ENCODE measurements around the gene HIVEP2. TPM values are rescaled to one million over a fixed set of nuclear protein-coding genes. Genes with fewer than 3 reads are reported as not detected.

Gene HIVEP2
- total RNA-seq, 1 experiment from 2014 or later, result 4.2 TPM

GRCh38 chr6:142732790-142733189, 212.2 kb downstream of the HIVEP2 start:
- Histone ChIP-seq H4K5ac (ENCODE audit: insufficient read length, low read depth, low read length) (no peak overlapping the region), H3K79me1 (ENCODE audit: insufficient read depth, low read depth, low read length, poor library complexity, severe bottlenecking) (no peaks in the 10 kb centered on the region), H3K9ac (ENCODE audit: extremely low read depth, insufficient read length, low read length) (no peak overlapping the region), H2BK15ac (ENCODE audit: low read depth, low read length) (no peak overlapping the region), H3K27me3 (ENCODE audit: insufficient read depth, low read length) (no peaks in the 10 kb centered on the region), H3K4ac (ENCODE audit: low read depth, low read length) (no peak overlapping the region), H2BK120ac (ENCODE audit: low read depth, low read length, poor library complexity, severe bottlenecking) (no peak overlapping the region), H3K23me2 (ENCODE audit: insufficient read length, low read depth, low read length, poor library complexity, severe bottlenecking) (no peaks in the 10 kb centered on the region), H3K18ac (ENCODE audit: insufficient read length, low read depth, low read length) (no peak overlapping the region), H3K23ac (ENCODE audit: insufficient read length, low read depth, low read length) (no peak overlapping the region), H3K56ac (ENCODE audit: insufficient read length, low read depth, low read length) (no peak overlapping the region), H3K14ac (ENCODE audit: insufficient read depth, low read length) (no peak overlapping the region), H2BK12ac (ENCODE audit: insufficient read length, low read depth, low read length) (no peak overlapping the region), H2AFZ (ENCODE audit: low read length) (no peak overlapping the region), H3K27ac (ENCODE audit: insufficient read length, low read depth, low read length) (no peak overlapping the region), H2BK5ac (ENCODE audit: insufficient read length, low read length) (no peak overlapping the region), H4K8ac (replicated peaks; ENCODE audit: insufficient read length, low read depth, low read length) (no peak overlapping the region), H3K79me2 (ENCODE audit: insufficient read depth, low read length) (no peaks in the 10 kb centered on the region), H3T11ph (ENCODE audit: low read length) (no peak overlapping the region), H2BK20ac (ENCODE audit: low read depth, low read length, poor library complexity, severe bottlenecking) (no peak overlapping the region), H3K9me3 (ENCODE audit: control insufficient read depth, low read depth, low read length) (no peaks in the 10 kb centered on the region), H4K20me1 (ENCODE audit: control insufficient read depth, insufficient read depth, insufficient read length) (no peaks in the 10 kb centered on the region), H3K4me1 (ENCODE audit: insufficient read depth, low read length) (no peaks in the 10 kb centered on the region; the same call in 1 of the 2 replicates), H4K91ac (ENCODE audit: insufficient read length, low read depth, low read length) (no peak overlapping the region), H2AK5ac (ENCODE audit: insufficient read length, low read length) (no peak overlapping the region), H3K4me2 (ENCODE audit: insufficient read depth, insufficient read length, low read length) (no peak overlapping the region)
- H3K4me3 Mint-ChIP-seq, result no peak overlapping the region
- H3K27me3 Mint-ChIP-seq (ENCODE audit: low read depth), result no peaks in the 10 kb centered on the region
- H3K9me3 Mint-ChIP-seq, result peaks cover 0 to 2% of the 10 kb centered on the region in 2 experiments; a peak in 1 of 5 replicates
- H3K36me3 Mint-ChIP-seq (ENCODE audit: insufficient read depth in 1 of 3, low read depth in 3 of 3), result no peaks in the 10 kb centered on the region
- TF ChIP-seq CTCF (conservative IDR thresholded peaks at IDR 0.05), result no peak
- DNase-seq, result no peak
- H3K4me1 Mint-ChIP-seq, result peaks cover 18 to 22% of the 10 kb centered on the region in 2 experiments
- no peak overlapping the region for H3K27ac Mint-ChIP-seq
